HG03520 (cell line): Measurements from ENCODE around the gene DLGAP1.
"Not testable (repeated sequence)": the region's sequence is repeated elsewhere in the genome, so short reads cannot be mapped to it uniquely, and the experiment has no call there.

Source experiments
- ATAC-seq: cut with Tn5 transposase; IDR thresholded peaks from one replicate; pipeline ENCODE4 v1.9.1; 2021; ENCODE audit warnings: mild to moderate bottlenecking, moderate library complexity; ENCODE audit not compliant: unreplicated experiment

DLGAP1 gene

DNA sequence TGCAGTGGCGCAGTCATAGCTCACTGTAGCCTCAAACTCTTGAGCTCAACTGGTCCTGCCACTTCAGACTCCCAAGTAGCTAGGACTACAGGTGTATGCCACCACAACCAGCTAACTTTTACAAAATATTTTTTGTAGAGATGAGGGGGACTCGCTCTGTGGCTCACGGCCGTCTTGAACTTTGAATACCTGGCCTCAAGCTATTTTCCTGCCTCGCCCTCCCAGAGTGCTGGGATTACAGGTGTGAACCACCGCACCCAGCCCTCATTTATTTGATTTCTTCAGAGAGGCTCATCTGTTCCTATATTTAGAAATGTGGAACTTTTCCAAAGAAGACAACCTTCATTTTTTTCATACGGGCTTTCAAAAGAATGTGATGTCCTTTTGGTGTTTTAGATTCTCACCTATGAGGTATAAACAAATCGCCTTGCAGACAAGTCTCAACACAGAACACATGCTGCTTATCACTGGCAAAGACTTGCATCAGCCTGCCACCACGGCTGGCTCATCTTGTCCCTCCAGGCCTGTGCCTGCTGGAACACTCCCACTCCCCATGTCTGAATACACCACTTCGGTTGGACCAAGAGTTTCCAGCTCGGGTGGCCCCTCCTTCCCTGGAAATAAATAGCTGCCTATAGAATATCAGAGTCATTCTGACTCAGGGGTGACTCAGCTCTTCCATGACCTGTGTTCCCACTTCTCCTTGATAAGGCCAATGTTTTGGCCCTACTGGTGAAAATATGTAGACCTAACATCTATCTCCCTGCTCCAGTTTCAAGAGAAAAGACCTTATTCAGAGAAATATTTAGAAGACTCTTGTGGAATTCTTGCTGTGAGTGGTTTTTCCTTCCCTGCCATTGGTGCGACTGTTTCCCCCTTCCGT is 802.5 kb downstream of the DLGAP1 start:
- no peak for ATAC-seq

DNA sequence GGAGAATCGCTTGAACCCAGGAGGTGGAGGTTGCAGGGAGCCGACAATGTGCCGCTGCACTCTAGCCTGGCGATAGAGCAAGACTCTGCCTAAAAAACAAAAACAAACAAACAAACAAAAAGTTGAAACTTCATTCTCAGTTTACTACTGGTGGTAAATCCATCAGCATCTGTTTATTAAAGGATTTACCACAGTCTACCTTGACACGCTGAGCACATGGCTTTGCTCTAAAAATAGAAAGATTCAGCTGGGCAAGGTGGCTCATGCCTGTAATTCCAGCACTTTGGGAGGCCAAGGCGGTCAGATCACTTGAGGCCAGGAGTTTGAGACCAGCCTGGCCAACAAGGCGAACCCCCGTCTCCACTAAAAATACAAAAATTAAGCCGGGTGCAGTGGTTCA is 803.8 kb downstream of the DLGAP1 start:
- ATAC-seq, result no peak

DNA sequence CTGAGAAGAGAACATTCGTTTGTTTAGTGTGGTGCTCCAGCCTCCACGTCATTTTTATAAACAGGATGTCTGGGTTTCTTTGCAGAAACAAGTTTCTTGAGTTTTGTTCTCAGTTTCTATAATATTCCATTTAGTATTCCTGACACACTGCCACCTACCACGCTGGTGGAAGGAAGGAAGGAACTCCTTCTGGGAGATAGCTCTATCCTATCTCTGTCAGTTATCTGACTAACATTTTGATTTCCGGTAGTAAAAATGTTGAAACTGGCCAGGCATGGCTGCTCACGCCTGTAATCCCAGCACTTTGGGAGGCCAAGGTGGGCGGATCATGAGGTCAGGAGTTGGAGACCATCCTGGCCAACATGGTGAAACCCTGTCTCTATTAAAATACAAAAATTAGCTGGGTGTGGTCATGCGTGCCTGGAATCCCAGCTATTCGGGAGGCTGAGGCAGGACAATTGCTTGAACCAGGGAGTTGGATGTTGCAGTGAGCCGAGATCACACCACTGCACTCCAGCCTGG is 804.5 kb downstream of the DLGAP1 start:
- not testable (repeated sequence) for ATAC-seq

DNA sequence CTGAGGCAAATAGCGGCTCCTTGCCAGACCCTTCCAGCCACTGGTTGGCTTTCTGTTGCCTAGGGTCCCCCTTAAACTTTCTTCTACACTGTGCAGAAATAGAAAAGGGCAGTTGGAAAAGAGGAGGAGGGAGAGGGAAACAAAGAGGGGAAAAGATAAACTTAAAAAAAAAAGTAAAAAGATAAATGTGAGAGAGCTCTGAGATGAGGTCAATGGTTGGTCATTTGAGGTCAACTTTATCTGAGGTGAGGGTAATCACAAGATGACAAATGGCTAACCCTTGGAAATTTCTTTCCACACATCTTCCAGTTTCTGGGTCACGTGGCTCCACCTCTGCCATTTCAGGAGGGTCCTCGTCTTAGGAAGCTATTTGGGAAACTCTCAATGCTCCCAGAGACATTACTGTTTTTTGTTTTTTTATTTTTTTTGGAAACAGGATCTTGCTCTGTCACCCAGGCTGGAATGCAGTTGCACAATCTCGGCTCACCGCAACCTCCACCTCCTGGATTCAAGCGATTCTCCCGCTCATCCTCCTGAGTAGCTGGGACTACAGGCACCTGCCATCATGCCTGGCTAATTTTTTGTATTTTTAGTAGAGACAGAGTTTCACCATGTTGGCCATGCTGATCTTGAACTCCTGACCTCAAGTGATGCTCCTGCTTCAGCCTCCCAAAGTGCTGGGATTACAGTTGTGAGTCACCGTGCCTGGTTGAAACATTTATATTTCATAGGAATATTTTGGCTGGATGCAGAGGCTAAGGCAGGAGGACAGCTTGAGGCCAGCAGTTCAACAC is 805.3 kb downstream of the DLGAP1 start:
- ATAC-seq, result no peak

DNA sequence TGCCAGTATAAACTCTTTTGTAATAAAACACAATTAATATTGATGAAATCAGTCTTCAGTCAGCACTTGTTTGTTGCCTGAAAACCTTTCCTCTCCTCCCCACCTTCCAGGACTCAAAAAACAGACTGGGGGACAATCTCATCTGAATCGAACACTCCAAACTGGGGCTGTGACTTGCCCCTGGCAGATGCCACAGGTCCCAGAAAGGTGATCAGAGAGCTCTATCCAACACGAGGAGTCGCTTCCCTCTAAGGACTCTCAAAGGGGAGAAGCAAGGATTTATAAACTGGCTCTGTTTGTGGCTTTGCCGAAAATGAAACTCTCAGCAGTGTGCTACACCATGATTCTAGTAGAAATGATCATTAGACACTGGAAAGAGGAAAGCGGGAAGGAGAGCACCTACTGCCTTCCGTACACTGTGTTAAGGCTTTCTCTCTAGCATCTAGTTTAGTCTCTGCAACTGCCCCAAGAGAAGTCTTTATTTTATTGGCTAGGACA is 805.9 kb downstream of the DLGAP1 start:
- ATAC-seq, result no peak

DNA sequence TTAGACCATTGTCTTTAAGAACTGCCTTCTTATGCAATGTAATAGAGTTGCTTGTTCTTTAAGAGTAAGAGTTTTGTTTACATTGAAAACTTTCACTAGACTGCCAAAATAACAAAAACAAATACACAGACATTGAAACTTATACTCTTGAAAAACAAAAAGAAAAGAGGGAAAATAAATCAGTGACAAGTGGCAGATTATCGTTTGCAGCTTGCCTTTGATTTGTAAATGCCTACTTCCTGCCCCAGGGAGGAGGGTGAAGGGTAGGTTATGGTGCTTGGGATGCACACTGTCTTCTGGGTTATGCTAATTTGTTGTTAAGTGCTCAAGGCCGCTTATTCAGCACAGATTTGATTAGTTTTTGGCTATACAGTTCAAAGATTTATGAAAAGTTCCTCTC is 806.5 kb downstream of the DLGAP1 start:
- no peak for ATAC-seq

DNA sequence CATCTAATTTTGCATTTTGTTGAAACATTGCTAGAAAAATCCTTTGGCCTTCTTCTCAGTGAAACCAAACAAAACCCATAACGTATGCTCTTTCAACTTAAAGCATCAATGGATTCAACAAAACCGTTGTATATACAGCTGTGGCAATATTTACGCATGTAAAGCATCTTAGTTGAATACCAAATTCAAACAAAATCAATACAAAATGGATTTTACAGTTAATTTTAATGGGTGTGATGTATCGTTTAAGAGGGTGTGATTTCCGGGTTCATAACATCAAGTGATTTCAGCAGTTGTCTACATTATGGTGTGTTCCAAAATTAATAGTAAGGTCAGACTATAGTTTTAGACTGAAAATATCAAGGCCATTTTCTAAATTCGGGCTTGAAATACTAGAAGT is 806.9 kb downstream of the DLGAP1 start:
- ATAC-seq, result no peak

DNA sequence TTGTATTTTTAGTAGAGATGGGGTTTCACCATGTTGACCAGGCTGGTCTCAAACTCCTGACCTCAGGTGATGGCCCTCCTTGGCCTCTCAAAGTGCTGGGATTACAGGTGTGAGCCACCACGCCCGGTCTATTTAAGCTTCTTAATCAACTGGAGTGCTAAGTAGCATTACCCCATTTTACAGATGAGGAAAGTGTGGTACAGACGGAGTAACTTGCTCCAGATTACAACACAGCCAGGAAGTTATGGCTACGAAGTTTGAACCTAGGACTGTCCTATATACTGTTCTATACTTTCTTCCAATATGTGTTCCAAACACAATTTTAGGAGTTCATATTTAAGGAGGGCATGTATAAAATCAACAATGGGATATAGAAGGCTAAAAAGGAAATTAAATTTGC is 807.5 kb downstream of the DLGAP1 start:
- no peak for ATAC-seq

DNA sequence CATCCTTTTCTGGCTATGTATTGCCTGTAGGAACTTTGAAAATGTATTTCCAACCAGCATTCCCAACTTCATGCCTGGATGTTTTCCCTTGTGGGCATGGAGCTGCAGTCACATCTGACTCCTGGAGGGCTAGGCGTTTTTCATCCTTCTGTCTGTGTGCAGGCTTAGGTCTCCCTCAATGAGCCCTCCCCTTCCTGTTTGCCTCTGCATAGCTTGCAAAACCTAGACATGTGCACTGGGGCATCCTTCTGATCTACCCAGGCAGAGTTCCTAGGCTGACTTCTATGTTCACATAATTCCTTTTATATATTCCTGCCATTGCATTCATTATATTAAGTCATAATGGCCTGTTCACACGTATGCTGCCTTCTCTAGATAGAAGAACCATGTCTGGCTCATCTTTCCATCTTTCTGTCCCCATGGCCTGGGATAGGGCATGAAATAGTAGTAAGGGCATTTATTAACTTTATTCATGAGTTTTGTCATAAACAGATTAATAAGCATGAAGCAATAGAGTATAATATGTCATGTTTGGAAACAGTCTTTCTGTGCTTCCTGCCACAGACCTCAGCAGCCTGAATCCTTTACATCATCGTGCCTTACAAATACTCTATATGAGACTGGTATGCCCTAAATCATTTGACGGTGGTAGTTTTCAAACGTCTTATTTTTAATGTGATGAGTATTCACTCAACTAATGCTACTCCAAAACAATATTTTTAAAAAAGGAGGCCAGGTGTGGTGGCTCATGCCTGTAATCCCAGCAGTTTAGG is 809.5 kb downstream of the DLGAP1 start:
- no peak for ATAC-seq

DNA sequence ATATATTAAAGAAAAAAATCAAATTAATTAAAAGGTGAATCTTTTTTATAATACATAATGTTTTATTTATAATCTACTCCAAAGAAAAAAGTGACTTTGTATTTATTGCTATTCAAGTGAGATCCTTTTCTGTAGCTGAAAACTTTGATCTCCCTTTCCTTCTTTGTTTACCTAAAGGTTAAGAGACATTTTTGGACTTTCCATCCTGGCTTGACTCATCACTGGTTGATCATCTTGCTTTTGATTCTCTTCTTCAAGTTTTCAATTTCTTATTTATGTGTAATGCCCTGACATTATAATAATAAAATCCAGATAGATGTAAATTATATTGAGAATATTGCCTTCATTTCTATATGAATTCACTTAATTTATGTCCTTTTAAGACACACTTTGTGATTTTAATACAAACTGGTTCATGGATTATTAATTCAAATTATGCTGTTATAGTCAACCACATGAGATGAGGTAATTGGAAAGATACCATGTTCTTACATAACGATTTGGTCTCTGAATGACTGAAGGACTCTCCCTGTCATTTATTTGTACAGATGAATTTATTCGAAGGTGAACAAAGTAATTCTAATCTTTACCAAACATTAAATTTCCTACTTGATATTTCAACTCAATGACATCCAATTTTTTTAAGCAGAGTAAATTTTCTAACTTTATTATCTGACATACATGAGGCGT is 820.7 kb downstream of the DLGAP1 start:
- ATAC-seq, result no peak

DNA sequence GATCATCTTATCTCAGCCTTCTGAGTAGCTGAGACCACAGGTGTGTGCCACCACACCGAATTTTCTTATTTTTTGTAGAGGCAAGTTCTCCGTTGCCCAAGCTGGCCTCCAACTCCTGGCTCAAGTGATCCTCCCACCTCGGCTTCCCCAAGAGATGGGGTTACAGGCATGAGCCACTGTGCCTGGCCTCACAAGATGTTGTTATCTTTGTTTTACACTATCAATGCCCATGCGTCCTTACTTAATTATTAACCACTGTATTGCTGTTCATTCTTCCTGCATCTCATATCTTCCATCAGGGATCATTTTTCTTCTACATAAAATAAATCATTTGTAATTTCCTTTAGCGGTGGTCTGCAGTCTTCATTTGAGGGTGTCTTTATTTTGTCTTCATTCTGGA is 823.2 kb downstream of the DLGAP1 start:
- no peak for ATAC-seq

DNA sequence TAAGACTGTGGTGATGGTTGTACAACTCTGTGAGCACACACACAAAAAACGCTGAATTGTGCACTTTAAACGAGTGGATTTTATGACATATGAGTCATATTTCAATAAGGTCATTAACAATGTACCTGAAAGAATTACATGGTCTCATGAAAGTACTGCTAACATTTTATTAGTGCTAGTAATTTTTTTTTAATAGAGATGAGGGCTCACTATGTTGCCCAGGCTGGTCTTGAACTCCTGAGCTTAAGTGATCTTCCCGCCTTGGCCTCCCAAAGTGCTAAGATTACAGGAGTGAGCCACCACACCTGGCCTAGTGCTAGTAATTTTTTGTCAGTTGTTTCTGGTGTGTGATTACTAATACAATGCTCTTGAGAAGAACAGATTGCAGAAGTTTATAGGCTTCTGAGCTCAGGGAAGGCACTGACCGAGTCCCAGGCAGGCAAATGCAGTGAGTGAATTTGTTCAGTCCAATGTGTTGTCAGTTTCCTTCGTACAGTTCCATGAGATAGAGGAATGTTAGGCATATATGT is 828.1 kb downstream of the DLGAP1 start:
- no peak for ATAC-seq

DNA sequence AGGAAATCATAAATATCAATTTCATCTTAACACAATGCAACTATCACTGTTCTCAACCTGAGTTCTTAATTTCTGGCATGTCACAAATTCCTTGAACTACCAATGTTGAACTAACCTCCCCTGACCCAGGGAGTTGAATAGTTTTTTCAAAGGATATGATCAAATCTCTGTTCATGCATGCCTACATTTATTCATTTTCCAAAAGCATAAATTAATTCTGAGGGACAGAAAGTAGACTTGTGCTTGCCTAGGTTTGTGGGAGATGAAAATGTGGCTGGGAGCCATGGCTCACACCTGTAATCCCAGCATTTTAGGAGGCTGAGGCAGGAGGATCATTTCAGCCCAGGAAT is 829.4 kb downstream of the DLGAP1 start:
- ATAC-seq, result no peak

DNA sequence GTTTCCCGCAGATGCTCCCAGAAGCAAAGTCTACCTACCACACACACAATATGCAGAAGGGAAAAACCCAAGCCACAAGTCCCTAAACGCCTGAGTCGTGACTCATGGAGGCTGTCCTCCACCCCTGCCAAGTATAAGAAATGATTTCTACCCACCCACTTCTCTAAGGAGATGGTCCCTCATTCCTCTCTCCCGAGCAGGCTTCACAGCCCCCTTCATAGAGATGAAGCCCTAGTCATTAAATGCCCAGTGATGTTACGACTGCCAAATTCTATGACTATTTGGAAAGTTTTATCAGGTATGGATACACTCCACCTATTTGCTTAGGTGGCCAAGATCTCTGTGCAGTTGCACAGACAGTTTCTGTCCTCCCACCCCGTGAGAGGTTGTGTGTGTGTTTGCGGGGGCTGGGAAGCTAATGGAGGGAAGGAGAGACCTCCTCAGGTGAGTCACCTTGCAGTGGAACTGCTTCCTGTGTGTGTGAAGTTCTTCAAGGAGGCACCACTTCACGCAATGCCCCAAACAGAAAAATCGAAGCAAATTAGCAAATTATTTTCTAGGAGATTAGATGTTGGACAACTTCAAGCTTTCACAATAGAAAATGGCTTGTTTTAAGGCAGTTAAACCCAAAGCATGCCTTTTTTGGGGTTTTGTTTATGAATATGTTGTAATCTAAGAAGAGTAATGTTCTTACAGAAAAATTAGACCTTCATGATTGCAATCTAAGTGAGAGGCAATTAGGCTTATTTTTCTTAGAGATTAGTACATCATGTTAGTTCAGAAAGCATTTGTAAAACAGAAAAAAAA is 830.0 kb downstream of the DLGAP1 start:
- no peak for ATAC-seq

DNA sequence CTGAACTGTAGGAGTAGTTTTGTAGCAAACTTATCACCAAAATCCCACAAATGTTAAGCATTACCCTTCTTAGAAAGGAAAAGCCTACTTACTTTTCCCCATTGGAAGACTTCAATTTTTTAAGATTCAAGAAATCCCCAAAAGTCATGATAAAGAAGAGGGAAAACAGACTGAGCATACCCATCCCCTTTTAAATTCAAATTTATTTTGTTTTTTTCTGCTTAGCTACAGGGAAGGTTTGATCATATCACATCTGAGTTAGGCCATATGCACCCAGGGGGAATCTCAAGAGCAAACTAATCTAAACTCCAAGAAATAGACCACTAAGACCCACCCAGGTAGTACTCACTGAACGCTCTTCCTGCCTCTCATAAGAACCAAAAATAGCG is 830.6 kb downstream of the DLGAP1 start:
- ATAC-seq, result no peak

DNA sequence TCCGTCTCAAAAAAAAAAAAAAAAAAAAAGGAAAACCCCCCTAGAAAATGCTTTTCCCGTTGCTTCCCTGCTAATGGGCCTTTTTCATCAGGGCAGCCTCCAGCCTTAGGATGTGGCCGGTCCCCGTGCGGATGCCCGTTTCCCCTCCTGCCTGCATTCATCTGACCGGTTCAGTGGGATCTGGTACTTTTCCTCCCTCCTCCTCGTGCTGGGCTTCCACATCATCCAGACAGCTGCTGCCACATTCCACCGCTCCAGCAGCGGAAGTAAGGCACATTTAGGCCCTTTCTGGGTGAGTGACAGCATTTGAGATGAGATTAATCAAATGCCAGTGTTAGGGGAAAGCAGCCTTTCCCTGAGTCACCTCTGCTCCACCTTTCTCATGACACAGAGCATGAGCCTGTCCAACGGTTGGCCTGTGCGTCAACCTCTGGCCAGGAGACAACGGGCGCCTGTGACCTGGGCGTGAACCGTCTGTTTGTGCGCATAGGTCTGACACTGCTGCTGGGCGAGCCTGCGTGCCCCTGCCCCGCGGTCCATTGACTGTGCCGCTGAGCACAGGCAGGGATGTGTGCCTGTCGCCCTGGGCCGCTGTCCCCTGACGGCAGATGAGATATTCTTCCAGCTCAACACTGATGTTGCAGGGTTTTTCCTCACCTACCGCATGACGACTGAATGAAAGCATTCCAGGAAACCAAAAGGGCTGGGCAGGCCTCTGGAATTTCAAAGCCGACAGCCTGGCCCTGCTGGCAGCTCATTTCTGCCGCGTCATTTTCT is 831.1 kb downstream of the DLGAP1 start:
- ATAC-seq, result no peak

DNA sequence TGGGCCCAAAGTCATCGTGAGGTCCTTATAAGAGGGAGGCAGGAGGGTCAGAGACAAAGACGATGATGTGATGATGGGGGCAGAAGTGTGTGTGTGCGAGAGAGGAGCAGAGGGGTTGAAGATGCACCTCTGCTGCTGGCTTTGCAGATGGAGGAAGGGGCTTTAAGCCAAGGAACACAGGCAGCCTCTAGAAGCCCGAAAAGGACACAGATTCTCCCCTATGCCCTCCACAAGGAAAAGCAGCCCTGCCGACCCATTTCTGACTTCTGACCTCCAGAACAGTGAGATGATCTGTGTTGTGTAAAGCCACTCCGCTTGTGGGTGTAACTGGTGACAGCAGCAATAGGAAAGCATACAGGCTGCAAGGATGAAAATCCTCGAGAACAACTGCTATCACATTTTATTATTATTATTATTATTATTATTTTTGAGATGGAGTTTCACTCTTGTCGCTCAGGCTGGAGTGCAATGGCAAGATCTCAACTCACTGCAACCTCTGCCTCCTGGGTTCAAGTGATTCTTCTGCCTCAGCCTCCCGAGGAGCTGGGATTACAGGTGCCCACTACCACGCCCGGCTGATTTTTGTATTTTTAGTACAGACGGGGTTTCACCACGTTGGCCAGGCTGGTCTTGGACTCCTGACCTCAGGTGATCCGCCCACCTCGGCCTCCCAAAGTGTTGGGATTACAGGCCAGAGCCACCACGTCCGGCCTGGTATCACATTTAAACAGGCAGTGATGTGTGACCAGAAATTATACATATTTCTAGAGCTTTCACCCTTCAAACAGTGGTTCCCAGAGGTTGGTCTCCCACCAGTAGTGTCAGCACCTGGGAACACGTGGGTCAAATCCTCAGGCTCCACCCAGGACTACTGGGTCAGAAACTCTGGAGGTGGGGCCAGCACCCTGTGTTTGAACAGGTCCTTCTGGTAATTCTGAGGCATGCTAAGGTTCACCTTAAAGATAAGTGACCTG is 834.7 kb downstream of the DLGAP1 start:
- ATAC-seq, result no peak

DNA sequence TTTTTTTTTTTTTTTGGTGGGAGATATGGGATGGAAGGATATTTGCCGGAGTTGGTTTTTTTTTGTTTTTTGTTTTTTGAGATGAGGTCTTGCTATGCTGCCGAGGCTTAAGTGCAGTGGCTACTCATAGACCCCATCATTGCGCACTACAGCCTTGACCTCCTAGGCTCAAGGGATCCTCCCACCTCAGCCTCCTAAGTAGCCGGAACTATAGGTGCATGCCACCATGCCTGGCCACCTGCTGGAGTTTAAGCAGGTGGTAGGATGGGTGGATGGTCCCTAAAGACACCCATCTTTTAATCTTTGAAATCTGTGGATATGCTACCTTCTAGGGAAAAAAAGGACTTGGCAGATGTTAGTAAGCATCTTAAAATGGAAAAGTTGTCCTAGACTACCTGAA is 835.4 kb downstream of the DLGAP1 start:
- no peak for ATAC-seq
